Esophagus muscularis mucosa (tissue), 3 donors: ENCODE data around the gene KLRF1.

Source experiments
- POLR2A ChIP-seq: fragments of 450-650 bp; IDR thresholded peaks from one replicate; pipeline ENCODE4 v1.6.1; 2017; ENCODE audit warnings: antibody characterized with exemption, moderate library complexity, mild to moderate bottlenecking, low read depth
- POLR2AphosphoS5 ChIP-seq, 2 donors: sonication (generic); formaldehyde crosslinking; IDR thresholded peaks; one replicate each; pipeline ENCODE4 v1.6.1; 2017; ENCODE audit warnings: antibody characterized with exemption in 2 of 2
- TF ChIP-seq, protein P1 (sequence below), 3 experiments: fragments of 200-600 bp in 2 of 3; fragments of 450-650 bp in 1 of 3; sonication (generic) in 2 of 3; IDR thresholded peaks; one replicate each; pipeline ENCODE4 v1.5.1; 2017 to 2019; ENCODE audit warnings: antibody characterized with exemption in 3 of 3, mild to moderate bottlenecking in 2 of 3, moderate library complexity in 1 of 3

DNA sequence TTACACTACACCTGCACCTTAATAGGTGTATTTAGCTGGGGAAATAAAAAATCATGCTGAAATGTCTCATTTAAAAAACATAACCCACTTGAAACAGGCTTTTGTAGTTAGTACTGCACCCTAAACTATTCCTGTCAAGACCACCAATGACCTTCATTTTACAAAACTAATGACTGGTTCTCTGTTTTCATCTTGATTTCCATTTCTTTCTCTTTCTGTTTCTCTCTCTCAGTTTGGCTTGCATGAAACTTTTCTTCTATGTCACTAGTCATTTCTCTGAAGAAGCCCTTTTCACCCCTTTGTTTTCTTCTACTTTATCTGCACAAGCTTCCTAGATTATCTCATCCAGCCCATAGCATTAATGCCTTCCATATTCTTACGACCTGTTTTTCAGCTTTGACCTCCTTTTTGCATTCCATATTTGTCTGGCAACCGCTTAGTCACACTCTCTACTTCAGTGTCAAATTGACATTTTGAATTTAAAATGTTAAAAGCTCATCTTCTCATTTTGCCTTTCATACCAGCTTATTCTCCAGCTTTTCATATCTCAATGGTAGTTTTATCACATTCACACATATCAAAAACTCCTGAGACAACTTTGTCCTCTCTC, 32.7 kb upstream of the KLRF1 start:
- TF ChIP-seq, protein P1, sequence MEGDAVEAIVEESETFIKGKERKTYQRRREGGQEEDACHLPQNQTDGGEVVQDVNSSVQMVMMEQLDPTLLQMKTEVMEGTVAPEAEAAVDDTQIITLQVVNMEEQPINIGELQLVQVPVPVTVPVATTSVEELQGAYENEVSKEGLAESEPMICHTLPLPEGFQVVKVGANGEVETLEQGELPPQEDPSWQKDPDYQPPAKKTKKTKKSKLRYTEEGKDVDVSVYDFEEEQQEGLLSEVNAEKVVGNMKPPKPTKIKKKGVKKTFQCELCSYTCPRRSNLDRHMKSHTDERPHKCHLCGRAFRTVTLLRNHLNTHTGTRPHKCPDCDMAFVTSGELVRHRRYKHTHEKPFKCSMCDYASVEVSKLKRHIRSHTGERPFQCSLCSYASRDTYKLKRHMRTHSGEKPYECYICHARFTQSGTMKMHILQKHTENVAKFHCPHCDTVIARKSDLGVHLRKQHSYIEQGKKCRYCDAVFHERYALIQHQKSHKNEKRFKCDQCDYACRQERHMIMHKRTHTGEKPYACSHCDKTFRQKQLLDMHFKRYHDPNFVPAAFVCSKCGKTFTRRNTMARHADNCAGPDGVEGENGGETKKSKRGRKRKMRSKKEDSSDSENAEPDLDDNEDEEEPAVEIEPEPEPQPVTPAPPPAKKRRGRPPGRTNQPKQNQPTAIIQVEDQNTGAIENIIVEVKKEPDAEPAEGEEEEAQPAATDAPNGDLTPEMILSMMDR (IDR thresholded peaks at IDR 0.05), result no peak
- TF ChIP-seq POLR2AphosphoS5 (IDR thresholded peaks at IDR 0.05) (no peak), POLR2A (no peak)
